Measurements from ENCODE around the gene CEP63. TPM values are rescaled to one million over a fixed set of nuclear protein-coding genes. Genes with fewer than 3 reads are reported as not detected.

CEP63 gene
- total RNA-seq, 3 donors from 2014 or later = 31.8 to 38.9 (median 33.1) TPM

- Histone ChIP-seq H3K27ac (peak overlapping the region; percentile 82 to 88), H3K27me3 (no peaks in the 10 kb centered on the region), H3K9me3 (no peaks in the 10 kb centered on the region), H3K36me3 (no peaks in the 10 kb centered on the region), H3K4me1 (peaks cover 8 to 18% of the 10 kb centered on the region in 2 donors), H3K4me3 (peak overlapping the region in 1 of 3 donors; percentile 8)
- DNase-seq (ENCODE audit: low spot score in 2 of 2) = no peak
- intact Hi-C loops (cut with DNase I; ENCODE audit: low total_unique reads) = no loop called here
- TF ChIP-seq, protein P1, sequence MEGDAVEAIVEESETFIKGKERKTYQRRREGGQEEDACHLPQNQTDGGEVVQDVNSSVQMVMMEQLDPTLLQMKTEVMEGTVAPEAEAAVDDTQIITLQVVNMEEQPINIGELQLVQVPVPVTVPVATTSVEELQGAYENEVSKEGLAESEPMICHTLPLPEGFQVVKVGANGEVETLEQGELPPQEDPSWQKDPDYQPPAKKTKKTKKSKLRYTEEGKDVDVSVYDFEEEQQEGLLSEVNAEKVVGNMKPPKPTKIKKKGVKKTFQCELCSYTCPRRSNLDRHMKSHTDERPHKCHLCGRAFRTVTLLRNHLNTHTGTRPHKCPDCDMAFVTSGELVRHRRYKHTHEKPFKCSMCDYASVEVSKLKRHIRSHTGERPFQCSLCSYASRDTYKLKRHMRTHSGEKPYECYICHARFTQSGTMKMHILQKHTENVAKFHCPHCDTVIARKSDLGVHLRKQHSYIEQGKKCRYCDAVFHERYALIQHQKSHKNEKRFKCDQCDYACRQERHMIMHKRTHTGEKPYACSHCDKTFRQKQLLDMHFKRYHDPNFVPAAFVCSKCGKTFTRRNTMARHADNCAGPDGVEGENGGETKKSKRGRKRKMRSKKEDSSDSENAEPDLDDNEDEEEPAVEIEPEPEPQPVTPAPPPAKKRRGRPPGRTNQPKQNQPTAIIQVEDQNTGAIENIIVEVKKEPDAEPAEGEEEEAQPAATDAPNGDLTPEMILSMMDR (IDR thresholded peaks at IDR 0.05) = no peak
- TF ChIP-seq POLR2AphosphoS5 (IDR thresholded peaks at IDR 0.05) (no peak), POLR2A (IDR thresholded peaks at IDR 0.05) (no peak)
Observed at GRCh38 chr3:134464689-134465365, 21.0 kb upstream of the CEP63 start.

GRCh38 chr3:134466331-134466730 is 19.5 kb upstream of the CEP63 start:
- Histone ChIP-seq H3K9me3 (no peaks in the 10 kb centered on the region), H3K4me3 (no peak overlapping the region), H3K36me3 (no peaks in the 10 kb centered on the region), H3K27me3 (no peaks in the 10 kb centered on the region), H3K27ac (no peak overlapping the region), H3K4me1 (peaks cover 8 to 18% of the 10 kb centered on the region in 2 donors)
- intact Hi-C loops (cut with DNase I; ENCODE audit: low total_unique reads) = no loop called here
- TF ChIP-seq, protein P1 (IDR thresholded peaks at IDR 0.05) = no peak
- TF ChIP-seq POLR2A (IDR thresholded peaks at IDR 0.05) = no peak
- TF ChIP-seq POLR2AphosphoS5 (IDR thresholded peaks at IDR 0.05) = no peak
- no peak for DNase-seq (ENCODE audit: low spot score in 2 of 2)

DNA sequence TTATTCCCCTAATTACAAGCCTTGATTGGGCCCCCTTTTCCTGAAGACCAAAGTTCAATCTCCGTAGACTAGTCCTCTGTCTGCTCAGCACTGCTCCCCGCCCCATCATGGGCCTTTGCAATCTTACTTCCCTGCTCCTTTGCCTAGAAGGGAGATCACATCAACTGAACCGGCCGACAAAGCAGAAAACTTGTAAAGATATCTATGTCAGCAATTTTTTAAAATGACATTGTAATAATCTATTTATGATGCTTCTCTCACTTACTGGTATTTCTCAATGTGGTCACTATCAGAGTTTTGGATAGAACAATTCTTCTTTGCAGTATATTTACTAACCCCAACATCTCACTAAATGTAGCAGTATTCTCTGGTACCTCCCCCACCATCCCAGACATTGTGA is 17.3 kb upstream of the CEP63 start:
- H3K36me3 ChIP-seq = no peaks in the 10 kb centered on the region
- intact Hi-C loops (cut with DNase I; ENCODE audit: low total_unique reads) = no loop called here
- no peak overlapping the region for H3K27ac ChIP-seq
- no peak overlapping the region for H3K4me3 ChIP-seq
- no peaks in the 10 kb centered on the region for H3K27me3 ChIP-seq
- DNase-seq (ENCODE audit: low spot score in 2 of 2) = no peak
- peaks cover 2 to 16% of the 10 kb centered on the region in 2 donors for H3K4me1 ChIP-seq
- TF ChIP-seq POLR2A (IDR thresholded peaks at IDR 0.05) (no peak), POLR2AphosphoS5 (IDR thresholded peaks at IDR 0.05) (no peak)
- TF ChIP-seq, protein P1 (IDR thresholded peaks at IDR 0.05) = no peak
- no peaks in the 10 kb centered on the region for H3K9me3 ChIP-seq

GRCh38 chr3:134471521-134472193 is 14.2 kb upstream of the CEP63 start:
- Histone ChIP-seq H3K36me3 (no peaks in the 10 kb centered on the region), H3K4me1 (no peaks in the 10 kb centered on the region), H3K4me3 (no peak overlapping the region), H3K9me3 (no peaks in the 10 kb centered on the region), H3K27ac (no peak overlapping the region), H3K27me3 (no peaks in the 10 kb centered on the region)
- intact Hi-C loops (cut with DNase I; ENCODE audit: low total_unique reads) = loop anchor here (1.0 to 5.0 kb wide), 2 partner anchors 13 to 159 kb away; no protein-coding TSS in a partner anchor
- no peak for TF ChIP-seq POLR2A (IDR thresholded peaks at IDR 0.05)
- TF ChIP-seq POLR2AphosphoS5 (IDR thresholded peaks at IDR 0.05) = no peak
- TF ChIP-seq, protein P1 (IDR thresholded peaks at IDR 0.05) = no peak
- no peak for DNase-seq (ENCODE audit: low spot score in 2 of 2)

- no peak for DNase-seq (ENCODE audit: low spot score in 2 of 2)
- TF ChIP-seq POLR2A (IDR thresholded peaks at IDR 0.05) = no peak
- TF ChIP-seq POLR2AphosphoS5 (IDR thresholded peaks at IDR 0.05) = no peak
- TF ChIP-seq, protein P1 (IDR thresholded peaks at IDR 0.05) = no peak
- Histone ChIP-seq H3K9me3 (no peaks in the 10 kb centered on the region), H3K27me3 (no peaks in the 10 kb centered on the region), H3K4me1 (no peaks in the 10 kb centered on the region), H3K27ac (peak overlapping the region in 1 of 2 donors; percentile 17), H3K36me3 (no peaks in the 10 kb centered on the region), H3K4me3 (no peak overlapping the region)
- intact Hi-C loops (cut with DNase I; ENCODE audit: low total_unique reads) = loop anchor here (5.0 kb wide), 1 partner anchor 161 kb away; no protein-coding TSS in a partner anchor
Observed at GRCh38 chr3:134472831-134473230, 13.0 kb upstream of the CEP63 start.

Data from breast epithelium (tissue), 4 donors.